NK-92 (cell line): ENCODE data around the gene ARG2.
"Not testable (repeated sequence)": the region's sequence is repeated elsewhere in the genome, so short reads cannot be mapped to it uniquely, and the experiment has no call there.

Source experiments
- DNase-seq: peaks from one replicate; lab custom pipeline; 2025; ENCODE audit not compliant: unreplicated experiment; lab: John Stamatoyannopoulos, UW

The ARG2 gene

DNA sequence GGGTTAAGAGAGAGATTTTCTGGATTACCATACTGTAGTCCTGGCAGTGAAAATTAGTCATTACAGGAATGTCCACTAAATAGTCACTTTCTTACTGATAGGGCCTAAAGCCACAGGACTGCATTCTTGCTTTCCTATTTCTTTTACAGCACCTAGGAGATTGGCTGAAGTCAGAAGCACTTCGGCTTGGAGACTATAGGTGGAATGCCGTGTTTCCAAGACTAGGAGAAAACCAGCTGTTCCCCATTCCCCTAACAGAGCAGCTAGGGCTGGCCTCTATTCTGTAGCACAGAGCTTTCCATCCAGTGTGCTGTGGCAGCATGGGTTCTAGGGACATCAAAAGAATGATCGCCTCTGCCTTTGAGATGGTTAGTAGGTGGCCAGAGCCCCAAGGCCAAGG is 34.7 kb upstream of the ARG2 start:
- DNase-seq: no peak

DNA sequence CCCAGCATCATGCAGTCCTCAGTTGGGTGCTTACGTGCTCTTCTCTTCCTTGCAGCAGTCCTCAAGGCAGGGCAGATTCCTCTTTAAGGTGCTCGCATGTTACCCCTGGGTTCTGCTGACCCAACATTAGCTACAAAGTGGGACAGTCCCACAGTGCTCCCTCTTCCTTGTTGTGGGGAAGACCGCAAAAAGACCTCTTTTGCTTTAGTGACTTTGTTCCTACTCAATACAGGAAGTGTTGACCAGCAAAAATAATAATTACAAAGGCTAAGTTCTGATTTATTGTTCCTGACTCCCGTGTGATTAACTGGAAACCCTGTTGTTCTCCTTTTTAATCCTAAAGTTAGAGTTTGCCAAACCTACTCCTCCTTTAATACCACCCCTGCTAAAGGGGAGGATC is 33.4 kb upstream of the ARG2 start:
- DNase-seq: no peak

DNA sequence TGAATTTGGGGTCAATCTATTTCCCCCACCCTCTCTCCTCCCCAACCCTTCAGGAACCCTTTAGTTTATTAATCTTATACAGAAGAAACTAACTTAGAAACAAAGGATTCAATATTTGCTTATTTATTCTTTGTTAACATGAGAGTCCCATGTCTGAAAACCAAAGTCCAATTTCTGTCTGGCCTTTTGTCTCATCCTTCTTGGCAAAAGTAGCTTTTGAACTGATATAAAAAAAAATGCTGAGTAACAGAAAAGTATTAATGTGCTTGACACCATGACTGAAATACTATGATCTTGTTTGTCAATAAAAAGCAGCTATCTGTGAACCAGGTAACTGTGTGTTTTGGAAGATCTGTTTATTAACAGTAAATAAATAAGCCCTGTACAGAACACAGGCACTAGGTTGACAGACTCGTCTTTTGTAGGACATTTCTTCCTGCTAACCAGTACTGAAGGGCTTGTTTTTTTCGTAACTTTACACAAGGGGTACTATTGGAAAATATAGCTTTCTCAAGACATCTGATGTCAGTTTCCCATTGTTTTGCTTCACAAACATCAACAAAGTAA is 30.4 kb upstream of the ARG2 start:
- DNase-seq: no peak

DNA sequence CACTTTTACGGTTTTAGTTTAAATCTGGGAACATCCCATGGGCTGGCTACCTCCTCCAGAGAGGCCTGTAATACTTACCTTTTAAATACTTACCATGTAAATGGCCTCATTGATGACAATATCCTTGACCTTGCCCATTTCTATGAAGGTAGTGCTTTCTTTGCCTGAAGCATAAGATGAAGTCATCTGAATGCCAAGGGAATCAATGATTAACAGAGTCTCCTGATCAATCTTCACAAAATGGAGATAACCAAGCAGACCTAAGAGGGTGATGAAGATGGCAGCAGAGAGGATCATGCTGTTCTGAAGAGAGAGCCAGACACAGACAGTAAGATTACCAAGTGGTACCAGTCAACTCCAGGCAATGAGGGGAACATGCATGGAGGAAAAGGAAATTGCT is 26.1 kb upstream of the ARG2 start:
- DNase-seq: not testable (repeated sequence)

DNA sequence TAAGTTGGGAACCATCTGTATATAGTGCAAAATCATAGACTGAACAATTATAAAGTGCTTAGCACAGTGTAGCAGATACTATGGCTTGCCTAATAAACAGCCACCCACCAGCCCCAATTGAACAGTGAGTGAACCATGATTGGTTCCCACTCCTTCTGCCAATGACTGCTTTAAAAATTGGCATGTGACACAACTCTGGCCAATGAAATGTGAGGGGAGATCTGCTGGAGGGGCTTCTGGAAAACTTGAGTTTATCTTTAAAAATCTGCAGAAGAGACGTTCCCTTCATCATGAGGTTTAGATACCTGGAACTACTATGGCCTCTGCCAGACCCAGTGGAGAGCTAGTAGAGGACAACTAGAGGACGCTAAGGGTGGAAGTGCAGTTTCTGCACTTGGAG is 24.3 kb upstream of the ARG2 start:
- no peak for DNase-seq

DNA sequence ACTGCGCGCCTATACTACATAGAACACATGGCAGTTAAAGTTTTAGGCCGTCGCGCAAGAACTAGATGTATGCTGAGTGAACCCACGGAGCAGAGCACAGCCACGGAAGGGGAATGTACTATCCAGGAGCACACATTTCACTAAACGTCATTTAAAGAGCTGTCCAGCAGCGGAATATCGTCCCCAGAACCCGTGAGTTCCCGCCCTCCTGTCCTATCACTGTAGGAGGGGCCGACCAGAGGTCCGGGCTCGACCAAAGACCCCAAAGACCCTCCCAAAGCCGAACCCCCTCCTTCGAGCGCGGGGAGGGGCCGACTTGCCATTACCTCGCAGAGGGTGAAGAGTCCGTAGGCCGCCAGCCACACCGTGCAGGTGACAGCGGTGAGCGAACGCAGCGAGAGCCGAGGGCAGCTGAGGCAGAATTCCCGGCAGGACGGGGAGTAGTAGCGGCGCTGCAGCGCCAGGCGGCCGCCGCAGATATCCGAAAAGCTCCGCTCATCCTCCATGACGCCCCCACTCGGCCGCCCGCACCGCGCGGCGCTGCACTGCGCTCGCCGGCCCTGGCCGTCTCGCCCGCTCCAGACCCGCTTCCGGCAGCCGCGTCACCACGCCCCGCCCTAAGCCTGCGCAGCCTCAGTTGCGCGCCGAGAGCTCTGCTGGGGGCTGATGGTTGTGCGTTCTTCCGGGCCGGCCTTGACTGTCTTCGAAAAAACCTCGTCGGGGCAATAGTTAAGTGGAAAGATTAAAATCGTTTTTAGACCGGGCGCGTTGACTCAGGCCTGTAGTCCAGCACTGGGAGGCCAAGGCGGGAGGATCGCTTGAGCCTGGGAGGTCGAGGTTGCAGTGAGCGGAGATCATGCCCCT is 19.8 kb upstream of the ARG2 start, which contains the start of gene PIGH:
PIGH (minus strand) TSS at position 571 of the 864 bp plus-strand sequence; CDS start at position 506, 65 bp downstream.
- DNase-seq: peak; percentile 72

DNA sequence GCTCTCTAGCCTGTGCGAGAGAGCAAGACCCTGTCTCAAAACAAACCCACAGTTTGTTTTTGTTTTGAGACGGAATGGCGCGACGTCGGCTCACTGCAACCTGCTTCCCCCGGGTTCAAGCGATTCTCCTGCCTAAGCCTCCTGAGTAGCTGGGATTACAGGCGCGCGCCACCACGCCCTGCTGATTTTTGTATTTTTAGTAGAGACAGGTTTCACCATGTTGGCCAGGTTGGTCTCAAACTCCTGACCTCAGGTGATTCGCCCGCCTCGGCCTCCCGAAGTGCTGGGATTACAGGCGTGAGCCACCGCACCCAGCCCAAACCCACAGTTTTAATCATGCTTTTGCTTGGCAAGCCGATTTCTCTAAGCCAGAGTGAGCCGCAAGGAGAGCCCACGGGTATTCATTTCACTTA is 19.2 kb upstream of the ARG2 start:
- DNase-seq: not testable (repeated sequence)

DNA sequence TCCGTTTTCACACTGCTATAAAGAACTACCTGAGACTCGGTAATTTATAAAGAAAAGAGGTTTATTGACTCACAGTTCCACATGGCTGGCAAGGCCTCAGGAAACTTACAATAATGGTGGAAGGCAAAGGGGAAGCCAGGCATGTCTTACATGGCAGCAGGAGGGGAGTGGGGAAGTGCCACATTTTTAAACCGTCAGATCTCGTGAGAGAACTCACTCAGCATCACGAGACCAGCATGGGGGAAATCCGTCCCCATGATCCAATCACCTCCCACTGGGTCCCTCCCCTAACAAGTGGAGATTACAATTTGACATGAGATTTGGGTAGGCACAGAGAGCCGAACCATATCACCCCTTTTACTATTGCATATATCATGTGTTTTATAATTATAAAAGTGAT is 17.6 kb upstream of the ARG2 start:
- DNase-seq: no peak

DNA sequence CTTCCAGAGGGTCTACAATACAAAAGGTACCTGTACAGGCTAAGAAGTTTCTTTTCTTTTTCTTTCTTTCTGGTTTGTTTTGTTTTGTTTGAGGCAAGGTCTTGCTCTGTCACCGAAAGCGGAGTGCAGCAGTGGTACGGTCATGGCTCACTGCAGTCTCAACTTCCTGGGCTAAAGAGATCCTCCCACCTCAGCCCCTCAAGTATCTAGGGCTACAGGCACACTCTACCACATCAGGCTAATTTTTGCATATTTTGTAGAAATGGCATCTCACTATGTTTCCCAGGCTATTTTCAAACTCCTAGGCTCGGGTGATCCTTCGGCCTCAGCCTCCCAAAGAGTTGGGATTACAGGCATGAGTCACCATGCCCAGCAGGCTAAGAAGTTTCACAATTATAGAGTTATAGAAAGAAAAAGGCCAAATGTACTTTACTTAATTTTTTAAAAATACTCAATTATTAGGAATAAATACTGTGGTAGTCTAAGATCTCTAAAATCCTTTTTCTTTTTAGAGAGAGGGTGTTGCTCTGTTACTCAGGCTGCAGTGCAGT is 16.6 kb upstream of the ARG2 start:
- no peak for DNase-seq

DNA sequence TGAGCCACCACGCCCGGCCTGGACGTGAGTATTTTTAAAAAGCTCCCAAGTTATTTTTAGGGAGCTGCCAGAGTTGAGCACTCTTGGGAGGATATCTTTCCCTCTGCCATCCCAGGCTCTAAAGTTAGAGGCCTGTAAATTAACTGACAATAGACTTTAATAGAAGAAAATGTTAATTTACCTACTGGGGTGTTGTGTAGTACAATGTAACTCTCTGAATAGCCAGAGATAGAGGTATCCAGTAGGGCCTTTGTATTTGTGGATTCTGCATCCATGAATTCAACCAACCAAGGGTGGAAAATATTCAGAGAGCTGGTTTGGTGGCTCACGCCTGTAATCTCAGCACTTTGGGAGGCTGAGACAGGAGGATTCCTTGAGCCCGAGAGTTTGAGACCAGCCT is 12.1 kb upstream of the ARG2 start:
- no peak for DNase-seq

DNA sequence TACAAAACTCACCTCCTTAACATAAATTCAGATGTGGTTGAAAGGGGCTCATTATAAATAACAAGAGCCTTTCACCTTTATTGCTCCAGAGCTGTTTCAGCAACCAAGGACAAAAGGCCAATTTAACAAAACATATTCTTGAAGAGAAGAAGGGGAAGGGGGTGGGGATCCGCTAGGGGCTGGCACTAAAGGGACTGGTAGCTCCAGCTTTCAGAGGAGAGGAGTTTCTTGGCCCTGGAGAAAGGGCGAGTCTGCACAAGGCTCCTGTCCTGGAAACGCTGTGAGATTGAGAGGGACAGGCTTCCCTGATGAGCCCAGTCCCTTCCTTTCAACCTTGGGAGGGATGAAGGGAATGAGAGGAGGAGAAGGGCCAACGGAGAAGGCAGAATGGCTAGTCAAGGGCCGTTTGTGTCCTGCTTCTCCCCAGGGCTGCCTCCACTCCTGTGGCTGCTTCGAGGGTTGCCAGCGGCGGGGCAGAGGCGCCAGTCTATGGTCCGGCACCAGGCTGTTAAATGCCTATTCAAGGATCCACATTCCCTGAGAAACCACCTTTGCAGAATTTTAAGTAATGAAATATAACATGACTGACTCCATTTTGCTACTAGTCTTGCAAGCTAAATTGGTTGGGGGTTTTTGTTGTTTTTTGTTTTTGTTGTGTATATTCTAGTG is 9.9 kb upstream of the ARG2 start:
- DNase-seq: no peak

DNA sequence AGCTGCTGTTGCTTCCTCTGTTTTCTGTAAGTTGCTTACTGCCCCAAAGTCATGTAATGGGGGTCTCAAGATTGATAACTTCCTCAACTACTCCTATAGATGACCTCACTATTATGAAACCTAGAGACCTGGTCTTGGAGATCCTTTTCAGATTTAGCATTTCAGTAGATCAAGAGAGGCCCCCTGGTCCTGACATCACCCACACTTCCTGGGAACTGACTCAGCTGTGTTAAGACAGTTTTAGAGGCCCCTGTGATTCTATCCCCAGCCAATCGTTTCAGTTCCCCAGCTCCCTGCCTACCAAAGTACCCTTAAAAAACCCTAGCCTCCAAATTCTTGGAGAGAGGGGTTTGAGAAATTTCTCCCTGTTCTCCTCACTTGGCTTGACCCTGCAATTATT is 9.2 kb upstream of the ARG2 start:
- DNase-seq: no peak

DNA sequence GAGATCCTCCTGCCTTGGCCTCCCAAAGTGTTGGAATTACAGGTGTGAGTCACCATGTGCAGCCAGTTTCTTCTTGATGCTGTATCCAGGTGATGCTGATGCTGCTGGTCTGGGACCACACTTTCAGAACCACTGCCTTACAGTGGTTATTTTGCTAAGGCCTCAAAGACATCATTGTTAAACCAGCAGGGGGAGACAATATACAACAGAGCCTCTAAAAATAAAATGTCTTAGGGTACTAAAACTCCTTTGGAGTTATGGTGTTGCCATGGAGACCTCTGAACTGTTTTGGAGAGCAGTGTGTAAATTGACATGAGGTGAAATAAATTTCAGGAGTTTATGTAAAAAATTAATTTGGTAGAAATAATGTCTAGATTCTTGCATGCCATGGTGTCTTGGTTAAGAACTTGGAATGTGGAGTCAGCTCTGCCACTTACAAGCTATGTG is 1.1 kb upstream of the ARG2 start:
- no peak for DNase-seq

DNA sequence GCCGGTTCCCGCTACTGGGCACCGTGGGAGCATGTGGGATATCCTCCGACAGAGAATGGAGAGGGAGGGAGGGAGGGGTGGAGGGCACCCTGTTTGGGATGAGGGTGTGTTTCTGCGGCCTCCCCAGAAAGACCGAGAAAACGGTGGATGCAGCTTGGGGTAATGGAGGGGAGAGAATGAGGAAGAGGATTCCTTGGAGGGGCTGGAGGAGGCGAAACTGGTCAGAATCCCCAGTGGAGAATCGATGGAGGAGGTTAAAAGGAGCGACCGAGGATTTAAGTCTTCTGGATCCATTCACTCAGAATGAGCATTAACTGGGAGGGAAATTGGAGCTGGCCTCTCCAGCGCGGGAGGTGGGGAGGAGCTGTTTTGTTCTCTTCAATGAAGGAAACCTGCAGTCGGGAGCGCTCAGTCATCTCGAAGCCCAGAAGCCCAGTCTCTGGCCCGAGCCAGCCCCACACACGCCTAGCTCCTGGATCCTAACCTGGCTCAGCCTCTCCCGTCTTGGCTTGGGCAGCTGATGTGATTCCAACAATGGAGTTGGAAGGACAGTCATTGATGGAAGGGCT is 581 bp downstream of the ARG2 start:
- no peak for DNase-seq

DNA sequence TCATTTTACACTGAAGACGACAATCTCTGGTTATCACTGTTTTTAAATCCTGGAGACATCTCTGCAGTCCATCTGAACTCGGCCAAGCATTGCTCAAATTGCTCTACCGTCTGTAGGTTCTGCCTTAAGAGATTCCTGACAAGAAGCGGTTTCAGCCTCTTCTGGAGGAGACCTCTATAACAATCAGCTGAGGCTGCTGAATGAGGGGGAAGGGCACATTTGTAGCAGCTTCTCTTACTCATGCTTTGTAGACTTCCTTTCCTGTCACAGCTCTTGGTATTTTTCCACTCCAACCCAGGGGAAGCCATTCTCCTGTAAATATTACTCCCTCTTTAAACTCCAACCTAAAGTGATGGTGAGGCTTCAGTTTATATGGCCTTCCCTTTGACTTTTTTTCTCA is 3.0 kb downstream of the ARG2 start:
- no peak for DNase-seq

DNA sequence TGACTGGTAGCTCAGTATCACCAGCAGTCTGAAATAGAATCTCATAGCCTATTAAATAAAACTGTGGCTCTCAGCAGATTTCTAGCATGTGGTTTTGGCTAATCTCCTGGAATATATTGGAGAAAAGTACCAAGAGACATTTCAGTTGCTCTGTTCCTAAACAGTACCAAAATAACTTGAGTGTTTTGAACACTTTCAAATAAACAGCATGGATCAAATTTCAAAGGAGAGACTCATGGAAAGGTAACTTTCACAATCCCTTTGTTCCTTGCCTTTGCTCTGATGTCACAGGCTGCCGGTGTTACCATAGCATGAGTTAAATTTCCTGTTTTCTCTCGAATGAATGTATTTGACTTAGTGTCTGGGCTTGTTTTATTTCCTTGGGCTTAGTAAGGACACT is 3.4 kb downstream of the ARG2 start:
- no peak for DNase-seq

DNA sequence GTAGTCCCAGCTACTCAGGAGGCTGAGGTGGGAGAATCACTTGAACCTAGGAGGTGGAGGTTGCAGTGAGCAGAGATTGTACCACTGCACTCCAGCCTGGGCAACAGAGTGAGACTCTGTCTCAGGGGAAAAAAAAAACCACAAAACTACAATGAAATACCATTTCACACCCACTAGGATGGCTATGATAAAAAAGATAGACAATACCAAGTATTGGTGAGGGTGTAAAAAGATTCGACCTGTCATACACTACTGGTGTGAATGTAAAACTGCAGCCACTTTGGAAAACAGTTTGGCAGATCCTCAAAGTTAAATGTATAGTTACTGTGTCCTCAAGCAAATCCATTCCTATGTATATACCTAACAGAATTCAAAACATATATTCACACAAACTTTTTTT is 6.4 kb downstream of the ARG2 start:
- not testable (repeated sequence) for DNase-seq

DNA sequence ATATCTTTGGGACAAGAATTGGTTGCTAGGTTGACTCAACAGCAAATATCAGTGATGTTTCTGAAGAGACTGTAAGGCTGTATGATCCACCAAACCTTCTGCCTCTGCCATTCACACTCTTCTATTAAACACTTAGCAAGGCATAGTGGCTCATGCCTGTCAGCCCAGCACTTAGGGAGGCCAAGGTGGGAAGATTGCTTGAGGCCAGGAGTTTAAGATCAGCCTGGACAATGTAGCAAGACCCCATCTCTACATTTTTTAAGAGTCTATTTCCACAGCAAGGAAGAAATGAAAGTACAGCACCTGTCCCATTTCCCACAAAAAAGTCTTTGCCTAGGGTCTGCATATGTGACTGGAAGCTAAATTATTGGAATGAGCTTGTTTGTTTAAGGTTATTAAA is 7.8 kb downstream of the ARG2 start:
- no peak for DNase-seq

DNA sequence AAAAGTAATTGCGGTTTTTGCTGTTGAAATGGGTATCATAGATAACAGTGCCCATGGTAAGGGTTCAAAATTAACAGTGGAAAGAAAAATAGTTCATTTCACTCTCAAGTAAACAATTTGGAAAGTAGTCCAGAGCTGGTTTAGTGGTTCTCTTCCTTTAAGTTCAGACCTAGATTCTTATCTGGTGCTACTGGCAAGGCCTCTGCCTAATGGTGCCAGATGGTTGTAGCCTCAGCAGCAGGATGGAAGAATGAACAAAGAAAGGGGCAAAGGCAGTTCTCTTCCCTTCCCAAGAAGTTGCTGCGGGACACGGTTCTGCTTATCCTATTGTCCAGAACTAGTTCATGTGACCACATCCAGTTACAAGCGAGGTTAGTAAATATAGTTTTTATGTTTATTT is 10.5 kb downstream of the ARG2 start:
- DNase-seq: no peak

DNA sequence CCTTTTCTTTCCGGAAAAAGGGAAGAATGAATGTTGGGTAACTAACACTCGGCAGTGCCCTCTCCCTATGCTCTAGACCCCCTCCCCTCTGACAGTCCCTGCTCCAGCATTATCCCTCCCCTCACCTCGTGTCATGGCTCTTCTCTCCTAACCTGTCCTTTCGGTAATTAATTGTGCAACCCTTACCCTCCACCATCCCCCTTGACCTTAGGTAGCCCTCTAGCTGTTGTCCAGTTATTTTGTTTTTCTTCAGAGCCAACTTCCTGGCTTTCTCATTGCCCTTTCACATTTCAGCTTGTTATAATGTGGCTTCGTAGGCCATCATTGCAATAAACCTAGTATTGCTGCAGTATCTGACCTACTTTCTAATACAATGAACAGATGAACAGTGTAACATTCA is 11.2 kb downstream of the ARG2 start:
- no peak for DNase-seq

DNA sequence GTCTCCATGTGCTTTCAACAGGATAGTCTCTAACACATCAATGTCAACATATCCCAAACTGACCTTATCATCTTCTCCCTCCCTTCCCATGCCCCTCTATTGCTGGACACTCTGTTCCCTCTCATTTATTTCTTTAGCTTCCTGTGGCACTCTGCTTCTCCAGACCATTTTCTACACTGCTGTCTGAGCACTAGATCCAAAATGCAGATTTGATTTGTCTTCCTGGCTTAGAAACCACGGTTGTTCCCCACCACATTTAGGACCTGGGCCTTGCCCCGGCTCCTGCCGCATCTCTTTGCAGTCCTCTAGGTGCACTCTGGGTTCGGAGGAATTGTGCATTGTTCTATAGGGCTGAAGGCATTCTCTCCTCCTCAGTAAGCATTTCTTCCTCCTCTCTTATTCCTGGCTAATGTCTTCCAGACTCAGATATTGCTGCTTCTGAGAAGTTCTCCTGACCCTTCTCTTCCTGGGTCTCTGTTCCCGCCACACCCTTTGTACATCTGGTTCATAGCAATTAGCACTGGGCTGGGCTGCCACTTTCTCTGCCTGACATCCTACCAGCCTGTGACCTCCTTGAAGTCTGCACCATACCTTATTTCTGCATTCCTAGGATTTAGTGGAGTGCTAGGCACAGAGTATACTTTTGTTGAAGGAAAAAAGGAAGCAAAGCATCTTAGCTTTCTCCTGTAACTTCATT is 13.9 kb downstream of the ARG2 start:
- no peak for DNase-seq
